PFSK-1 (cell line): Measurements from ENCODE around the gene OR4D1.

Source experiments
- POLR2AphosphoS5 ChIP-seq: IDR thresholded peaks from 2 replicates; pipeline ENCODE4 v1.6.1; 2012; ENCODE audit warnings: low read depth, mild to moderate bottlenecking, control low read depth, low read length, moderate library complexity
- REST ChIP-seq, 2 experiments: IDR thresholded peaks; 2 replicates each; pipeline versions ENCODE4 v1.6.1 to v1.8.0; 2011 to 2012; ENCODE audit warnings: low read depth in 2 of 2, low read length in 2 of 2, control low read depth in 1 of 2, inconsistent platforms in 1 of 2, mild to moderate bottlenecking in 1 of 2, moderate library complexity in 1 of 2; ENCODE audit not compliant: insufficient read depth in 1 of 2
- SIN3A ChIP-seq: IDR thresholded peaks from 2 replicates; pipeline ENCODE4 v1.6.1; 2012; ENCODE audit warnings: mild to moderate bottlenecking, low read length, moderate library complexity, borderline replicate concordance; ENCODE audit not compliant: insufficient read depth
- TAF1 ChIP-seq: IDR thresholded peaks from 2 replicates; pipeline ENCODE4 v1.6.1; 2012; ENCODE audit warnings: low read length, control low read depth, borderline replicate concordance; ENCODE audit not compliant: insufficient read depth

GRCh38 chr17:58166682-58167081 is 18.5 kb downstream of the OR4D1 start, which contains the start of gene OR4D2:
- TF ChIP-seq TAF1 (no peak), POLR2AphosphoS5 (no peak), REST (IDR thresholded peaks at IDR 0.05; ENCODE audit: insufficient read depth in 1 of 2, low read depth in 2 of 2, low read length in 2 of 2) (no peak), SIN3A (no peak)
